ENCODE measurements around the gene TCTN1. TPM values are rescaled to one million over a fixed set of nuclear protein-coding genes. Genes with fewer than 3 reads are reported as not detected.

TCTN1 gene
- total RNA-seq, 2 experiments from 2014 or later, result 5.0 to 5.5 TPM

GRCh38 chr12:110579535-110580253 is 34.2 kb upstream of the TCTN1 start:
- ChIA-PET CTCF (interaction anchor here (0.6 to 4.4 kb wide), 5 partner anchors 20 to 130 kb away, joined by 3 to 17 read pairs (median 6); partner anchors contain the start of genes ARPC3, FAM216A and GPN3), POLR2A (interaction anchor here (0.6 to 3.7 kb wide), 9 partner anchors 13 to 454 kb away, joined by 3 to 20 read pairs (median 8); partner anchors contain the start of genes ARPC3, FAM216A, GPN3 and RAD9B)
- H3K27ac Mint-ChIP-seq, result peak overlapping the region; percentile 92
- no peaks in the 10 kb centered on the region for H3K36me3 ChIP-seq (ENCODE audit: insufficient read depth, low read length)
- peak overlapping the region; percentile 13 for H3K4me3 ChIP-seq (ENCODE audit: low read length)
- no peaks in the 10 kb centered on the region for H3K27me3 Mint-ChIP-seq
- H3K9me3 Mint-ChIP-seq, result no peaks in the 10 kb centered on the region
- H3K4me1 ChIP-seq (ENCODE audit: insufficient read depth, low read length), result peaks cover 59% of the 10 kb centered on the region
- H3K9me3 ChIP-seq (ENCODE audit: control insufficient read depth in 1 of 2, insufficient read depth in 1 of 2, low read length in 2 of 2), result no peaks in the 10 kb centered on the region
- peaks cover 85% of the 10 kb centered on the region for H3K4me1 Mint-ChIP-seq (ENCODE audit: low read depth)
- no peaks in the 10 kb centered on the region for H3K27me3 ChIP-seq (ENCODE audit: control insufficient read depth in 1 of 2, insufficient read depth in 2 of 2, low read length in 2 of 2)
- peaks cover 30% of the 10 kb centered on the region for H3K36me3 Mint-ChIP-seq (ENCODE audit: low read depth)
- ATAC-seq (ENCODE audit: poor library complexity), result no peak
- TF ChIP-seq CTCF (IDR thresholded peaks at IDR 0.05), result no peak
- peak in 4 of 14 experiments; percentile 25 to 35 (median 31) for DNase-seq
- intact Hi-C loops (cut with DNase I, micrococcal nuclease), result loop anchor here (5.0 kb wide), 1 partner anchor 77 kb away; the partner anchor contains the start of genes RAD9B (in 2 of the 2) and VPS29 (in 2 of the 2)
- H3K4me3 Mint-ChIP-seq, result peak overlapping the region; percentile 96
- peak overlapping the region; percentile 49 to 79 for H3K27ac ChIP-seq (ENCODE audit: low read depth in 1 of 2, low read length in 2 of 2)

GRCh38 chr12:110581931-110582275 is 32.0 kb upstream of the TCTN1 start:
- H3K36me3 ChIP-seq (ENCODE audit: insufficient read depth, low read length), result no peaks in the 10 kb centered on the region
- peaks cover 30% of the 10 kb centered on the region for H3K36me3 Mint-ChIP-seq (ENCODE audit: low read depth)
- intact Hi-C loops (cut with DNase I, micrococcal nuclease), result loop anchor here (2.0 to 5.0 kb wide), 3 partner anchors 19 to 80 kb away; partner anchors contain the start of genes RAD9B (in 2 of the 2) and VPS29 (in 2 of the 2)
- no peaks in the 10 kb centered on the region for H3K9me3 ChIP-seq (ENCODE audit: control insufficient read depth in 1 of 2, insufficient read depth in 1 of 2, low read length in 2 of 2)
- peak overlapping the region; percentile 96 for H3K4me3 Mint-ChIP-seq
- POLR2A ChIA-PET, result interaction anchor here (1.2 to 3.7 kb wide), 3 partner anchors 19 to 113 kb away, joined by 3 to 20 read pairs (median 8); partner anchors contain the start of genes FAM216A and TCTN1
- peak overlapping the region; percentile 92 for H3K27ac Mint-ChIP-seq
- peaks cover 80% of the 10 kb centered on the region for H3K4me1 Mint-ChIP-seq (ENCODE audit: low read depth)
- ATAC-seq (ENCODE audit: poor library complexity) (no peak), DNase-seq (no peak)
- H3K27me3 Mint-ChIP-seq, result no peaks in the 10 kb centered on the region
- TF ChIP-seq CTCF (IDR thresholded peaks at IDR 0.05), result no peak
- no peaks in the 10 kb centered on the region for H3K9me3 Mint-ChIP-seq
- peaks cover 77% of the 10 kb centered on the region for H3K4me1 ChIP-seq (ENCODE audit: insufficient read depth, low read length)
- CTCF ChIA-PET, result interaction anchor here (0.7 to 4.4 kb wide), 3 partner anchors 14 to 151 kb away, joined by 4 to 17 read pairs (median 4); no protein-coding TSS in a partner anchor
- peak overlapping the region; percentile 95 for H3K4me3 ChIP-seq (ENCODE audit: low read length)
- H3K27ac ChIP-seq (ENCODE audit: low read depth in 1 of 2, low read length in 2 of 2), result peak overlapping the region; percentile 64 to 91
- no peaks in the 10 kb centered on the region for H3K27me3 ChIP-seq (ENCODE audit: control insufficient read depth in 1 of 2, insufficient read depth in 2 of 2, low read length in 2 of 2)

GRCh38 chr12:110582276-110583136 is 31.4 kb upstream of the TCTN1 start:
- H3K27ac Mint-ChIP-seq, result peak overlapping the region; percentile 96
- ChIA-PET CTCF (interaction anchor here (1.1 to 4.4 kb wide), 2 partner anchors 15 to 30 kb away, joined by 4 to 17 read pairs; no protein-coding TSS in a partner anchor), POLR2A (interaction anchor here (3.7 kb wide), 1 partner anchor 20 kb away, joined by 20 read pairs; no protein-coding TSS in a partner anchor)
- H3K27me3 Mint-ChIP-seq, result no peaks in the 10 kb centered on the region
- ATAC-seq (ENCODE audit: poor library complexity) (peak; percentile 42), DNase-seq (peak; percentile 32 to 93 (median 67))
- H3K36me3 Mint-ChIP-seq (ENCODE audit: low read depth), result peaks cover 30% of the 10 kb centered on the region
- TF ChIP-seq CTCF (IDR thresholded peaks at IDR 0.05), result no peak
- Histone ChIP-seq H3K4me1 (ENCODE audit: insufficient read depth, low read length) (peaks cover 73% of the 10 kb centered on the region), H3K27me3 (ENCODE audit: control insufficient read depth in 1 of 2, insufficient read depth in 2 of 2, low read length in 2 of 2) (no peaks in the 10 kb centered on the region), H3K36me3 (ENCODE audit: insufficient read depth, low read length) (no peaks in the 10 kb centered on the region), H3K27ac (ENCODE audit: low read depth in 1 of 2, low read length in 2 of 2) (peak overlapping the region; percentile 64 to 91), H3K9me3 (ENCODE audit: control insufficient read depth in 1 of 2, insufficient read depth in 1 of 2, low read length in 2 of 2) (no peaks in the 10 kb centered on the region), H3K4me3 (ENCODE audit: low read length) (peak overlapping the region; percentile 95)
- peaks cover 77% of the 10 kb centered on the region for H3K4me1 Mint-ChIP-seq (ENCODE audit: low read depth)
- no peaks in the 10 kb centered on the region for H3K9me3 Mint-ChIP-seq
- intact Hi-C loops (cut with DNase I, micrococcal nuclease), result loop anchor here (2.0 to 5.0 kb wide), 3 partner anchors 20 to 80 kb away; partner anchors contain the start of genes RAD9B (in 2 of the 2) and VPS29 (in 2 of the 2)
- peak overlapping the region; percentile 96 for H3K4me3 Mint-ChIP-seq
